ENCODE measurements around the gene PLCL1.

PLCL1 gene

DNA sequence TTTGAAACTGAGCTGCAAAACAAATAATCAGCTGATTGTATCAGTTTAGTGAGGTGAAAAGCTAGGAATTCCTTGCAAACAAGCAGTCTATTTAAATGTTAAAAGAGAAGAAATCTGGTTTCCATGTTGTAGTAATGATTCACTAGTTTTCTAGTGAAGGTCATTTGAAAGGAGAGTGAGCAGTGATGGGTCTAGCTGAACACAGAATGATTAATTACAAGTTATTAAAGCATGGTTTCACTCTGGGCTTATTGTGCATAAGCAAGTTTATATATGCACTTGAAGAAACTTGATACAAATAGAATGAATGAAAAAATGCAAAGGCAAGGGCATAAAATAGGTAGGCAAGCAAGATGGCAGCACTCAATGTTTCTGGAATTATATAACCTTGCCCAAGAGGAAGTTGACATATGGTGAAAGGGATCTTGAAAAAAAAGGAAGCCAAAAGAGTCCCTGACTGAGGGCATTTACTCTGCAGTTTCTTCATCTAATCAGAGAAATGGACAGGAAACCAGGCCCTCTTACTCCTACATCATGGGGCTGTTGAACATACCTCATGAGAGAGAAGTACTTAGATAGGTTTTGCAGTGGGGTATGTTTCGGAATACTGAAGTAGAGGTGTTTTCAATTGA is 53.2 kb downstream of the PLCL1 start:
- DNase-seq (ENCODE audit: low spot score), result no peak

DNA sequence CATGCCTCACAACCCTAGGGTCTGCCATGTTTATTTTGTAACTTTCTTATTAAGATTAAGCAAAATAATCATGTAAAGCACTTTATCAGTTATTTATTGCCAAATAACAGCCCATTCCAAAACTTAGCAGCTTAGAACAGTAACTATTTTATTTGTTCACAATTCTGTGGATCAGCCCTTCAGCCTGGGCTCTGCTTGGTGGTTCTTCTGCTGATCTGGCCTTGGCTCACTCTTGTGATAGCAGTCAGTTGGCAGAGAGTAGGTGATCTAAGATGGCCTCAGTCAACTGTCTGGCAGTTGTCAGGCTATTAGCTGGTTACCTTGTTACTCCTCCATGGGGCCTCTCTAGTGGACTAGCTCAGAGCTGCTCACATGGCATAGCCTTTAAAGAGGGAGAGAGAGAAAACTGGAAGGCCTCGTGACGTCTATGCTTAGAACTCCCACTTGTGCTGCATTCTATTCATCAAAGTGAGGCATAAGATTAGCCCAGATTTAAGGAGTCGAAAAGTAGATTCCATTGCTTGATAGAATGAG is 54.3 kb downstream of the PLCL1 start:
- DNase-seq (ENCODE audit: low spot score), result no peak

DNA sequence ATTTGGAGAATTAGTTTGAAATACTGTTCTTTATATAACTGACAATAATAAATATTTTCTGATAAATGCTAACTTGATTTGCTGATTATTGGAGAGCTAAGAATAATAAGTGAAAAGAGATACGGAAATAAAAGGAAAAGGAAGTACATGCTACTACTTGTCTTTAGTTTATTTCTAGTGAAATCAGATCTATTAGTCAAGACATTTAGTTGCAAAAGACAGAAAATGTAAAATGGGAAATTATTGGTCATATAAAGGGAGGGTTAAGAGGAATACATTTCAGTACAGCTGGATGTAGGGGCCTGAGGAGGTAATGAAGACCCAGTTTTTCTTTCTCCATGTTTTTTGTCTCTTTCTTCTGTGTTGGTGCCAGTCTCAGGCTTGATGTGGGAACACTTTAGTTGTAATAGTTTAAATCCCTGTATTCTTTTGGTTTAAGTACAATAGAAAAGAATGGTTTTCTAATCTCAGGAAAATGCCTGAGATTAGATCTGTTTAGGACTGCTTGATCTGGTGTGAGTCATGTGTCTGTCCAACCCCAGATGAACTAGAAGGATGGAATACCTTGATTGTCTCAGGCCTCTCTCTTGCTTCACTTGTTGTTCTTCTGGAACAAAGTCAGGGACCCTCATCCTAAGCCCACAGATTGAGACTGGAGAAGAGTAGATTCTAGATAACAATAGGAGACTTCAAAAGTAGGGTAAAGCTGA is 58.0 kb downstream of the PLCL1 start:
- no peak for DNase-seq (ENCODE audit: low spot score)

GRCh38 chr2:197863744-197864143 is 59.4 kb downstream of the PLCL1 start:
- DNase-seq (ENCODE audit: low spot score), result no peak

DNA sequence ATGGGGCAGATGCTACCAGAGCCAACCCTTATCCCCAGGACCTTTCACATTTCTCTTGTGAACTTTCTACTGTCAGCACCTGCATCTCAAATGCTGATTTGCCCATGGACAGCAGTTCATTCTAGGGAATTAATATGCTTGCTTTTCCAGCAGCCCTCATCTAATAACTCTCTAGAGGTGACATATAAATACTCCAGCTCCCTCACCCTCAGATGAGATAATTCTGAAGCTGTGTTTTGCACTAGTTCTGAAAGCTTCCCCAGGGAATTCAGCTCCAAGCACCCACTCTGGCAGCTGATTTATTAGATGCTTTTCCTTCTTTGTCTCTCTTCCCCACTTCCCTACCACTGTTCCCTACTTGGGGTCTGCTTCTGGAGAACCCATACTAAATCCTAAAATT is 62.1 kb downstream of the PLCL1 start:
- no peak for DNase-seq (ENCODE audit: low spot score)

DNA sequence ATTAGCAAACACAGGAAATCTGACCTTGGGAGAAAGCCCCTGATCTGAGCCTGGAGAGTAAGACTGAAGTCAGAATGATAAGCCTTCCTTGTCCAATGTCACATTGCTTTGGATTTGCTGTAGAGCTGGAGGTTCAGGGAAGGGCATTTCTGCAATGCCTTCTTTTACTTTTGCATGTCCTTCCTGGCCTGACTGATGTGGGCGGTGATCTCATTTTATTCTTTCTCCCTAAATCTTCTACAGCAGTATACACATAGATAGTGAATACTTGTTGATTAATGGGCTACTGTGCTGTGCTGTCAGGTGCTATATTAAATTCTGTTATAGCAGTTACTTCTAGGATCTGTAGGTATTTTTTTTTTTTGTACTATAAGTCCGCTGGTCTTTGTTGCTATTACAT is 62.6 kb downstream of the PLCL1 start:
- no peak for DNase-seq (ENCODE audit: low spot score)

DNA sequence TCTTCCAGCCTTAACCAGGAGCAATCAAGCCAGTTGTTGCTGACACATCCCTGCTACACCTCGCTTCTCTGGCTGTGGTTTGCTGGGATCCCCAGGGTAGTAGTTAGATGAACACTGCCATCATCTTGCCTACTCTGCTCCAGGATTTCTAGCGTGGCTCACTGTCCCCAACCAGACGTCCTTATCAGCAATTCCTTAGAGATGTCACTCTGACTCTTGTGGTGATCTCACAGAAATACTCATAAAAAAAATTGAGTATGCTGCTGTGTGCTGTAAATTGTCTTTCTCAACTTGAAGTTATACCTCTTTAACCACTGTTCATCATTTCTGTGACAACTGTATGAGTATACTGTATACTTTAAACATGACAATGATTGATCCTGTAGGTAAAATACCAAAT is 63.2 kb downstream of the PLCL1 start:
- no peak for DNase-seq (ENCODE audit: low spot score)

- no peak for DNase-seq (ENCODE audit: low spot score)
Observed at GRCh38 chr2:197868206-197868605, 63.8 kb downstream of the PLCL1 start.

- DNase-seq (ENCODE audit: low spot score), result no peak
Observed at GRCh38 chr2:197869041-197869440, 64.6 kb downstream of the PLCL1 start.

DNA sequence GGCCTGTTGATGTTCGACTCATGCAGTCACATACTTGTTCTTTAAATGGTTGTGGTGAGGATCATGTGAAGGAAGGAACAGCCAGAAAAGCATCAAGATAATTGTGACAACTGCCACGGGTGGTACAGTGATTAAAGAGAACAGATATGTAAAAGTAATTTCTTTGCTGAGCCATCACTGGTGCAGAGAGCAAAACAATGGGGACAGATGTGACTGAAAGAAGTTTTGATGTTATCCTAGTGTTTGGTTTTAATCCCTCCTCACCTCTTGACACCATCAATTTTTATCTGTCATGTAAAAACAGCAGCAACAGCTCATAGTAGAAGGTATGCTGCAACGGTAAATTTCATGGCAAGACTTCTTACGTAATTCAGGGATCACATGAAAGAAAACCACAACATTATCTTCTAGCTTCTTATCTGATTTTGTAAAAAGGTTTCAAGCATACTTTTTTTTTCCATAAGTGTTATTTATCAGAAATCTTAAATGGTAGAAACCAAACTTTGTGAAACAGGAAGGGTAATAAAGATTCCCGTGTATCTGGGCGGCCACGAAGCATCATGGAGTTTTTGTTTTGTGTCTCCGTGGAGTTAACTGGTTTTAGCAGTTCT is 65.2 kb downstream of the PLCL1 start:
- DNase-seq (ENCODE audit: low spot score), result peak; percentile 57

DNA sequence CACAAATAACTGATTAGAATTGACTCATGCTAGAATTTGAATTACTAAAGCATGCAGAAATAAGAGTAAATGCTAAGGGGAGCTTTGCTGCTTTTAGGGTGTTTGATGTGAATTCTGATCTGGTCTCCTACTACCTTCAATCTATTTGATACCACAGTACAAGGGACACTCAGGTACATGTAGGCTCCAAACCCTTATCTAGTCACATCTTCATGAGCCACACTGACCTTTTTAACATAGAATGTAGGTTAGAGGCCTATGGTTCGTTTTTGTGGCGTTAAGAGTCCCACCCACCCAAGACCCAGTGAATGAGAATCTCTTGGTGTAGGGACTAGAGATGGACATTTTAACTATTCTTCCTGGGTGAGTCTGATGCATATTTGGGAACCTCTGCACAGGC is 65.7 kb downstream of the PLCL1 start:
- DNase-seq (ENCODE audit: low spot score), result no peak

GRCh38 chr2:197871780-197872456 is 67.5 kb downstream of the PLCL1 start:
- no peak for DNase-seq (ENCODE audit: low spot score)

DNA sequence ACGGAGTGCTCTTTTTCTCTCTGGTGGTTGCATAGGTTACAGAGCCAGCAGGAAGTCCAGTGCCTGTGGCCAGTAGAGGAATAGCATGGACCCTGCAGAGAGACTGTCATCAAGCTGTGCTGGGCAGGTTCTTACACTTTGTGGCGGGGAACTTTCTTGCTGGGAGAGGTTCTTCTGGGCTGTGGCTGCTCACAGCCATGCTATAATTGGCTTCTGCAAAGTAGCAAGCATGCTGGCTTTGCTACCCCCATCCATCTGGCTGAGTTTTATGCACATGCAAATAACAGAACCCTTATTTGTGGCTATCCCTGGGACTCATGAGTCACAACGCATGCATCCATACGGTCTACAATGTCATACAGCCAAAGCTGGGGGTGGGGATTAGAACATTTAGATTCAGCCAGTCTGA is 68.9 kb downstream of the PLCL1 start:
- DNase-seq (ENCODE audit: low spot score), result no peak

GRCh38 chr2:197875763-197876162 is 71.4 kb downstream of the PLCL1 start:
- no peak for DNase-seq (ENCODE audit: low spot score)

DNA sequence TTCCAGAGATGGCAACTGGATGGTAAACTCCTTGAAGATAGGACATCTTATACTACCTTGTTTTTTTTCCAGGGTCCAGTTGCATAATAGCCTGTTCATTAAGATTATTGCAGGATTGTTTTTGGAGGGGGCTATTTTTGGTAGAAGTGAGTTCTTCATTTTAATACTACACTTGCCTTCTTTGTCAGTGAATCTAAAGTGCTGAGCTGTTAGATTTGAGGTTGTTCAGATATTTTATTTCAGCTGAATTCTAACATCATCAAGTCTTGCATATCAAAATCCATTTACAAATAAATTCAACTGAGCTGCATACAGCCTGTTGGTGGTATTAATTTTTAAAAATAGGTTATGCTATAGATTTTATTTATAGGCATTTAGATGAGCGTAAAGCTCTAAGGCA is 72.1 kb downstream of the PLCL1 start:
- DNase-seq (ENCODE audit: low spot score), result no peak

DNA sequence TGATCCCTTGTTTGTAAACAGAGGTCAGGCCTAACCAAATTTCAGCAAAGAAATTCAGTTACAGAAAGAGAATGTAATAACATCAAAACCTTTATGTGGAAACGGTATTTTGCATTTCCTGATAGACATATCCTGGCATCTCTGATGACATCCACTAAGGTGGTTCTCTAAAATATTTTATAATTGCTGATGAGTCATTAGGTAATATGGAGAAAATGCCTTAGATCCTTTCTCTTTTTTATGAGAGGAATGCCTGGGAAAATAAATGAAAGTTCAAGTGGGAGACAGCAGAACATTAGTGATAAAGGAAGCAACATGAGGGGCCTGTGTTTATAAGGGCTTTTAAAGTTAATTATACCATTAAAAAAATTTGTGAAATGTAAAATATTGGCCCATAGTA is 72.6 kb downstream of the PLCL1 start:
- no peak for DNase-seq (ENCODE audit: low spot score)

DNA sequence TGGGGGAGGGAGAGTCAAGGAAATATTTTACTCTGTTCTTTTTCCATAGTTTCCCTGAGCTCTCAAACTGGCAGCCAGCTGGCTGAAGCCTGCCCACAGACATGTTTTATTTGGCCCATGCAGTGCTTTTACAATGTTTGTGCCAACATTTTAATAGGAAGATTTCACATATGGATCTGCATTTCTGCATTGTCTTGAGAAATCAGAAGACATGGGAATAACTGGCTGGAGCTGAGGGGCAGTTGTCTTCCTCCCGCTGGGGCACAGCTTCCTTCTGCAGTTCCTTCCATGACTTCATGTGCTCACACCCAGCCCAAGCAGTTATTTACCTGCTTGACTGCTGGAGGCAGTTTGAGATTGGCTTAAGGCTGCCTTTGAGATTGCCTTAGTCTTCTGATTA is 74.4 kb downstream of the PLCL1 start:
- no peak for DNase-seq (ENCODE audit: low spot score)

- DNase-seq (ENCODE audit: low spot score), result no peak
Observed at GRCh38 chr2:197879812-197880408, 75.5 kb downstream of the PLCL1 start.

DNA sequence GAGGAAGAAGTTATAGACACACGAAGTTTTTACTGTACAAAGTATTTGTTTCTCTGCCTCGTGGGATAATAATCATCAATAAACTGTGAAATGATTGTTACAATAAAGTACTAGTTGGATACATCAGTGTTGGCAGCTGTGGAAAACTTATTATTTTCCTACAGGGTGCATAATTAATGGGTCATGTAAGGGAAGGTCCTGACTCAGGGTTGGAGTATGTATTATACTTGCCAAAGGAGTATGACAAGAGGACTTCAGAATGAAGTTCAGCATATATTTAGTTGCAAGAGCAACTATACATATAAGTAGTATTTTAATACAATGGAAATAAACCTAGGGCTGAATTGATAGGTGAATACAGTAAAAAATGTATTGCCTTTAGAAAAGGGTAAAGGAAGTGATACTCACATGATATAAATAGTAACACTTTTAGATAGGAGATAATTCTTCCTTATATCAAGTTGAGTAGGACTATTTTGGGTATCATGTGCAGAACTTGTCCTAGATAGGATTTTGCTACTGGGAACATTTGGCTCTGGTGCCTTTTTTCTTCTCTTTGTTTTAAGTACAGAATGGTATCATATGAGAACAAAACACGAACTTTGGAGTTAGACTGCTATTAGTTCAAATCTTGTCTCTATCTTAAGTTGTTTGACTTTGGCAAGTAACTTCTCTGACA is 79.1 kb downstream of the PLCL1 start:
- no peak for DNase-seq (ENCODE audit: low spot score)

- DNase-seq (ENCODE audit: low spot score), result no peak
Observed at GRCh38 chr2:197884252-197884651, 79.9 kb downstream of the PLCL1 start.

- no peak for DNase-seq (ENCODE audit: low spot score)
Observed at GRCh38 chr2:197885126-197885525, 80.7 kb downstream of the PLCL1 start.

- DNase-seq (ENCODE audit: low spot score), result no peak
Observed at GRCh38 chr2:197885587-197885986, 81.2 kb downstream of the PLCL1 start.

All from CD4-positive, alpha-beta T cell treated with Interleukin-2 at 100 ng/mL for 4 hours (primary cell).